Measurements from ENCODE around the gene MED29. TPM values are rescaled to one million over a fixed set of nuclear protein-coding genes. Genes with fewer than 3 reads are reported as not detected.

Gene MED29
- total and polyA plus RNA-seq, 2 experiments from 2014 or later: 26.1 to 62.0 TPM

DNA sequence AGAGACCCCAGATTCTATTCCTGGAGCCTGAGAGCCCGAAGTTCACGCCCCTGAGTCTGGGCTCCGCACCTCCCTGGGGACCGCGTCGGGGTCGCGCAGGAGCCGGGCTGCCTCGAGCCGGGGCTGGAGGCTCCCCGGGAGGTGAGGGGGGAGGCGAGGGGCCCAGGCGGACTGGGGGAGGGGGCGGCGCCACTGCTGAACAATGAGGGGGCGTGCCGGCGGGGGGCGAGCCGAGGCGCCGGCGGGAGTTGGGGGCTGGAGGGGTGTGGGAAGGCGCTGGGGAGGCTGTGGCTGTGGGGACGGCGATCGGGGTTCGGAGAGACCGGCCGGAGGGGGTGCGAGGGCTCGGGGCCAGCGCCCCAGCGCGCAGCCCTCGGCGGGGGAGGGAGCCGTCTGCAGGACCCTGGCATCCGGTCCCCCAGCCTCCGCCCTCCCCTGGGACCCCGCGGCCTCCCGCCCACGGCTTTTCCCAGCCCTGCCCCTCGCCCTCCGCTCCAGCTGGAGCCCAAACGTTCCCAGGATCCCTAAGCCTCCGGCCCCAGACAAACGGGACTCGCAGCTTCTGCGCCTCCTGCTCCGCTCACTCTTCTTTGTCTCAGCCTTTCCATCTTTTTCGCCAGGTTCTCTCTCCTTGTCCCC is 22.2 kb downstream of the MED29 start:
- Mint-ChIP-seq H3K4me3 (peak overlapping the region; percentile 94), H3K36me3 (ENCODE audit: low read depth) (peaks cover 36% of the 10 kb centered on the region), H3K27me3 (ENCODE audit: insufficient read depth, low read depth, poor library complexity) (peaks cover 32% of the 10 kb centered on the region), H3K4me1 (peaks cover 41% of the 10 kb centered on the region), H3K27ac (peak overlapping the region; percentile 93), H3K9me3 (peaks cover 4% of the 10 kb centered on the region; the same call in 2 of the 3 replicates)
- H3K4me3 ChIP-seq: peak overlapping the region; percentile 100
- H3K4me1 ChIP-seq (ENCODE audit: insufficient read depth): peaks cover 33% of the 10 kb centered on the region
- peaks cover 36% of the 10 kb centered on the region for H3F3A ChIP-seq (replicated peaks; ENCODE audit: low read depth)
- peak overlapping the region; percentile 100 for H3K27ac ChIP-seq (ENCODE audit: low read depth)
- peaks cover 2% of the 10 kb centered on the region; the same call in 1 of the 2 replicates for H3K36me3 ChIP-seq (ENCODE audit: insufficient read depth)
- H3K79me2 ChIP-seq (replicated peaks; ENCODE audit: insufficient read depth): peaks cover 22% of the 10 kb centered on the region
- H3K9me2 ChIP-seq (ENCODE audit: insufficient read depth): no peaks in the 10 kb centered on the region
- DNase-seq (ENCODE audit: low spot score) (peak; percentile 74), ATAC-seq (peak; percentile 6)
- H4K20me1 ChIP-seq (replicated peaks; ENCODE audit: insufficient read depth): peaks cover 18% of the 10 kb centered on the region; the same call in 1 of the 2 replicates
- no peak overlapping the region; the same call in 1 of the 2 replicates for H2AFZ ChIP-seq
- H3K4me2 ChIP-seq: peak overlapping the region; percentile 100
- TF ChIP-seq ZNF331 (CRISPR knock-in tag; IDR thresholded peaks at IDR 0.05; ENCODE audit: low read depth) (no peak), JUNB (IDR thresholded peaks at IDR 0.05; ENCODE audit: unreplicated experiment) (no peak)
- TF ChIP-seq, protein P1, sequence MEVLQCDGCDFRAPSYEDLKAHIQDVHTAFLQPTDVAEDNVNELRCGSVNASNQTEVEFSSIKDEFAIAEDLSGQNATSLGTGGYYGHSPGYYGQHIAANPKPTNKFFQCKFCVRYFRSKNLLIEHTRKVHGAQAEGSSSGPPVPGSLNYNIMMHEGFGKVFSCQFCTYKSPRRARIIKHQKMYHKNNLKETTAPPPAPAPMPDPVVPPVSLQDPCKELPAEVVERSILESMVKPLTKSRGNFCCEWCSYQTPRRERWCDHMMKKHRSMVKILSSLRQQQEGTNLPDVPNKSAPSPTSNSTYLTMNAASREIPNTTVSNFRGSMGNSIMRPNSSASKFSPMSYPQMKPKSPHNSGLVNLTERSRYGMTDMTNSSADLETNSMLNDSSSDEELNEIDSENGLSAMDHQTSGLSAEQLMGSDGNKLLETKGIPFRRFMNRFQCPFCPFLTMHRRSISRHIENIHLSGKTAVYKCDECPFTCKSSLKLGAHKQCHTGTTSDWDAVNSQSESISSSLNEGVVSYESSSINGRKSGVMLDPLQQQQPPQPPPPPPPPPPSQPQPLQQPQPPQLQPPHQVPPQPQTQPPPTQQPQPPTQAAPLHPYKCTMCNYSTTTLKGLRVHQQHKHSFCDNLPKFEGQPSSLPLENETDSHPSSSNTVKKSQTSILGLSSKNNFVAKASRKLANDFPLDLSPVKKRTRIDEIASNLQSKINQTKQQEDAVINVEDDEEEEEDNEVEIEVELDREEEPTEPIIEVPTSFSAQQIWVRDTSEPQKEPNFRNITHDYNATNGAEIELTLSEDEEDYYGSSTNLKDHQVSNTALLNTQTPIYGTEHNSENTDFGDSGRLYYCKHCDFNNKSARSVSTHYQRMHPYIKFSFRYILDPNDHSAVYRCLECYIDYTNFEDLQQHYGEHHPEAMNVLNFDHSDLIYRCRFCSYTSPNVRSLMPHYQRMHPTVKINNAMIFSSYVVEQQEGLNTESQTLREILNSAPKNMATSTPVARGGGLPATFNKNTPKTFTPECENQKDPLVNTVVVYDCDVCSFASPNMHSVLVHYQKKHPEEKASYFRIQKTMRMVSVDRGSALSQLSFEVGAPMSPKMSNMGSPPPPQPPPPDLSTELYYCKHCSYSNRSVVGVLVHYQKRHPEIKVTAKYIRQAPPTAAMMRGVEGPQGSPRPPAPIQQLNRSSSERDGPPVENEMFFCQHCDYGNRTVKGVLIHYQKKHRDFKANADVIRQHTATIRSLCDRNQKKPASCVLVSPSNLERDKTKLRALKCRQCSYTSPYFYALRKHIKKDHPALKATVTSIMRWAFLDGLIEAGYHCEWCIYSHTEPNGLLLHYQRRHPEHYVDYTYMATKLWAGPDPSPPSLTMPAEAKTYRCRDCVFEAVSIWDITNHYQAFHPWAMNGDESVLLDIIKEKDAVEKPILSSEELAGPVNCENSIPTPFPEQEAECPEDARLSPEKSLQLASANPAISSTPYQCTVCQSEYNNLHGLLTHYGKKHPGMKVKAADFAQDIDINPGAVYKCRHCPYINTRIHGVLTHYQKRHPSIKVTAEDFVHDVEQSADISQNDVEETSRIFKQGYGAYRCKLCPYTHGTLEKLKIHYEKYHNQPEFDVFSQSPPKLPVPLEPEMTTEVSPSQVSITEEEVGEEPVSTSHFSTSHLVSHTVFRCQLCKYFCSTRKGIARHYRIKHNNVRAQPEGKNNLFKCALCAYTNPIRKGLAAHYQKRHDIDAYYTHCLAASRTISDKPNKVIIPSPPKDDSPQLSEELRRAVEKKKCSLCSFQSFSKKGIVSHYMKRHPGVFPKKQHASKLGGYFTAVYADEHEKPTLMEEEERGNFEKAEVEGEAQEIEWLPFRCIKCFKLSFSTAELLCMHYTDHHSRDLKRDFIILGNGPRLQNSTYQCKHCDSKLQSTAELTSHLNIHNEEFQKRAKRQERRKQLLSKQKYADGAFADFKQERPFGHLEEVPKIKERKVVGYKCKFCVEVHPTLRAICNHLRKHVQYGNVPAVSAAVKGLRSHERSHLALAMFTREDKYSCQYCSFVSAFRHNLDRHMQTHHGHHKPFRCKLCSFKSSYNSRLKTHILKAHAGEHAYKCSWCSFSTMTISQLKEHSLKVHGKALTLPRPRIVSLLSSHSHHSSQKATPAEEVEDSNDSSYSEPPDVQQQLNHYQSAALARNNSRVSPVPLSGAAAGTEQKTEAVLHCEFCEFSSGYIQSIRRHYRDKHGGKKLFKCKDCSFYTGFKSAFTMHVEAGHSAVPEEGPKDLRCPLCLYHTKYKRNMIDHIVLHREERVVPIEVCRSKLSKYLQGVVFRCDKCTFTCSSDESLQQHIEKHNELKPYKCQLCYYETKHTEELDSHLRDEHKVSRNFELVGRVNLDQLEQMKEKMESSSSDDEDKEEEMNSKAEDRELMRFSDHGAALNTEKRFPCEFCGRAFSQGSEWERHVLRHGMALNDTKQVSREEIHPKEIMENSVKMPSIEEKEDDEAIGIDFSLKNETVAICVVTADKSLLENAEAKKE (CRISPR knock-in tag; IDR thresholded peaks at IDR 0.05): no peak
- TF ChIP-seq, protein P2, sequence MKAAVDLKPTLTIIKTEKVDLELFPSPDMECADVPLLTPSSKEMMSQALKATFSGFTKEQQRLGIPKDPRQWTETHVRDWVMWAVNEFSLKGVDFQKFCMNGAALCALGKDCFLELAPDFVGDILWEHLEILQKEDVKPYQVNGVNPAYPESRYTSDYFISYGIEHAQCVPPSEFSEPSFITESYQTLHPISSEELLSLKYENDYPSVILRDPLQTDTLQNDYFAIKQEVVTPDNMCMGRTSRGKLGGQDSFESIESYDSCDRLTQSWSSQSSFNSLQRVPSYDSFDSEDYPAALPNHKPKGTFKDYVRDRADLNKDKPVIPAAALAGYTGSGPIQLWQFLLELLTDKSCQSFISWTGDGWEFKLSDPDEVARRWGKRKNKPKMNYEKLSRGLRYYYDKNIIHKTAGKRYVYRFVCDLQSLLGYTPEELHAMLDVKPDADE (IDR thresholded peaks at IDR 0.05): peak; percentile 27; the same call in 1 of the 2 replicates
- H3K27me3 ChIP-seq (ENCODE audit: insufficient read depth): no peaks in the 10 kb centered on the region
